HG02852 (cell line): ENCODE results near the gene BOLA1.
"Not testable (repeated sequence)": the region's sequence is repeated elsewhere in the genome, so short reads cannot be mapped to it uniquely, and the experiment has no call there.

Source experiments
- ATAC-seq: cut with Tn5 transposase; IDR thresholded peaks from one replicate; pipeline ENCODE4 v1.9.1; 2021; ENCODE audit warnings: mild to moderate bottlenecking, moderate library complexity; ENCODE audit not compliant: unreplicated experiment

The BOLA1 gene

GRCh38 chr1:149899460-149900284 is at the start of gene BOLA1:
TSS of gene BOLA1 (plus strand) at chr1:149899568. CDS start at chr1:149900060, 492 bp downstream.
- peak; percentile 99 for ATAC-seq

DNA sequence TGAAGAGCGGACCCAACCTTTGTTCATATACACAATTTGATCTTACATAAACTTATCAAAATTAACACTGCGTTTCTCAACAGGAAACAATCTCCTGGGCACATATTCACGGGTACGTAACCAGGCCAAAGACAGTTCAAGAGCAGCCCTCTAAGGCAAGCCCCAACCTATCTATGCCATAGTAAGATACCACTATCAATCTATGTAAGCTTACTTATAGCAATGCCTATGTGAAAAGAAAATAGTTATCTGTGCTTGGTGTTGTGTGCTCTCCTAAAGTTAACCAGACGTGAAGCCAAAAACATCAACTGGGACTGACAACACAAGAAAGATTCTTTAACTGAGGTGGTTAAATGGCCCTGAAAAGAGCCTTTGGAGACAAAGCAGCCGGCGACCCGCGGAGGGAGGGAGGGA is 49.4 kb upstream of the BOLA1 start:
- ATAC-seq, result no peak

GRCh38 chr1:149850732-149851345 is 48.5 kb upstream of the BOLA1 start:
- ATAC-seq, result peak; percentile 58

DNA sequence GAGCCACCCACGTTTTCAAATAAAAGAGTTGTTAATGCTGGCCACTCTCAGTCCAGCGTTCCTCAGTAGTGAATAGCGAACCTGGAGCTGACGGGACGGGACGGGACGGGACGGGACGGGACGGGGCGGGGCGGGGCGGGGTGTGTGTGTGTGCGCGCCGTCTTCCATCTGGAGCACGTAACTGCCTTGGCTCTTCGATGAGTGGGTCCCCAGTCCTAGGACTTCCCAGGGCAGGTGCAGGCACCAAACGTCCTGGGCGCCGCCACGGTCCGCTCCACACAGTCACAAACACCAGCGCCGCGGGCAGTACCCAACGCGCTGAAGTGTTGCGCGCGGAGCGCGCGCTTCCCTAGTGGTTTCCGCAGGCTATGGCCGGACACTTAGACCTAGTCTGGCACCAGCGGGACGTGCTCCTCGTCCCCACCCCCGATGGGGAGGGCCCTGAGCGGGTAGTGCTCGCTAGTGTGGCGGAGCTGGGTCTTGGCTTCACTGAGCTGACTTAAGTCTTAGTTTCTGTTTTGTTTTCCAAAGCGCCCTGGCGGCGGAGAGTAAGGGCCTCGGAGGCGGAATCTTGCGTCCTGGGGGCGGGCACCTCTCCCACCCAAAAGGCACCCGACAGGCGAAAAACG is 47.7 kb upstream of the BOLA1 start:
- peak; percentile 39 for ATAC-seq

- peak; percentile 16 for ATAC-seq
Observed at GRCh38 chr1:149852263-149852662, 47.1 kb upstream of the BOLA1 start.

GRCh38 chr1:149860271-149860670 is 39.1 kb upstream of the BOLA1 start:
- ATAC-seq, result peak; percentile 13

GRCh38 chr1:149860684-149861496 is 38.5 kb upstream of the BOLA1 start:
- ATAC-seq, result peak; percentile 58

DNA sequence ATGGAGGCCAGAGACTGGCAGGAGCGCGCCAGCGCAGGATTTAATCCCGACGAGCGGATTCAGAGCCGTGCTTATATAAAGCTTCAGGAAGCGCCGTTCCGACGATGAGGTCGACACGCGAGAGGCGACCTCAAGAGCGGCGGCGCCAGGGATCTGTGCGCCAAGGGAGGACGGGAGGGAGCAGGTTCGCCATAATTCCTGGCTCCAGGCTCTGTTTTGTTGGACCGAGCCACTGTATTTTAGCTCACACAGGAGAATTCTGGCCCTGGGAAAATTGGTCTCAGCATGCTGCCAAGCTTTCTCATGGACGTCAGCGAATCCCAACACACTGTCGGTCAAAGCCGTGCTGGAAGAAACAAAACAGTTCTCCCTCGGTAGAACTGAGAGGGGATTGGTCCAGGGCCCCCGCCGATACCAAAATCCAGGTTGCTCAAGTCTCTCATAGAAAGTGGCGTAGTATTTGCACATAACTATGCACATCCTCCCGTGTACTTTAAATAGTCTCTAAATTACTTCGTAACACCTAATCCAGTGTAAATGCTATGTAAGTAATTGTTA is 37.8 kb upstream of the BOLA1 start:
- not testable (repeated sequence) for ATAC-seq

- not testable (repeated sequence) for ATAC-seq
Observed at GRCh38 chr1:149866887-149867286, 32.5 kb upstream of the BOLA1 start.

- ATAC-seq, result not testable (repeated sequence)
Observed at GRCh38 chr1:149873060-149873459, 26.3 kb upstream of the BOLA1 start.

DNA sequence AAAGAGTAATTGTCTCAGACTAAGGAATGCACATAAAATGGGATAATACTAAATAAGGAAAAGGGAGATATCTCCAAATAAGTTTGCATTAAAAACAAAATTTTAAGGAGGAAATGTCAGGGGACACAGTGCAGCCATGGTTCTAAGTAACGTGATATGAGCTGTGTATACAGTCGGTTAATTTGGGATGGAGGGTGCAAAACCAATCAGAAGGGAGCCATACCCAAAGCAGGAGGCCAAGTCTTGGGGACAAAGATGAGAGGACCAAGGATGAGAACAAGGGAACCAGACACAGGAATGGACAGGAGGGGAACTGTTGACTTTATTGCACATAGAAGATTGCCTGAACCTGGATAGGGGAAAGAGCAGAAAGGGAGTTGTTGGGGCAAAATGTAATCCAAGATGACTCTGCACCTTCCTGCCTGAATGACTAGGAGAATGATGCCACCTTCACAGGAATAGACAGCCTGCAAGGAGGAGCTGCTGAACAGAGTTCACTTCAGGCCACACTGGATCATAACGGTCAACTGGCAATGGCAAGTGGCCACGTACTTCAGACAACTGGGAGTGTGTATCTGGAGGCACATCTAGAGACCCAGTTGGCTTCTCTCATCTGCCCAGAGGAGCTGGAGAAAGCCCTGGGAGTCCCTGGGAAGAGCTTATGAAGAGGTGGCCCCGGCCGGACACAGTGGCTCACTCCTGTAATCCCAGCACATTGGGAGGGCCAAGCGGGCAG is 22.0 kb upstream of the BOLA1 start:
- ATAC-seq, result no peak

GRCh38 chr1:149879556-149879955 is 19.8 kb upstream of the BOLA1 start:
- ATAC-seq, result no peak

GRCh38 chr1:149881876-149882275 is 17.5 kb upstream of the BOLA1 start:
- ATAC-seq, result no peak

DNA sequence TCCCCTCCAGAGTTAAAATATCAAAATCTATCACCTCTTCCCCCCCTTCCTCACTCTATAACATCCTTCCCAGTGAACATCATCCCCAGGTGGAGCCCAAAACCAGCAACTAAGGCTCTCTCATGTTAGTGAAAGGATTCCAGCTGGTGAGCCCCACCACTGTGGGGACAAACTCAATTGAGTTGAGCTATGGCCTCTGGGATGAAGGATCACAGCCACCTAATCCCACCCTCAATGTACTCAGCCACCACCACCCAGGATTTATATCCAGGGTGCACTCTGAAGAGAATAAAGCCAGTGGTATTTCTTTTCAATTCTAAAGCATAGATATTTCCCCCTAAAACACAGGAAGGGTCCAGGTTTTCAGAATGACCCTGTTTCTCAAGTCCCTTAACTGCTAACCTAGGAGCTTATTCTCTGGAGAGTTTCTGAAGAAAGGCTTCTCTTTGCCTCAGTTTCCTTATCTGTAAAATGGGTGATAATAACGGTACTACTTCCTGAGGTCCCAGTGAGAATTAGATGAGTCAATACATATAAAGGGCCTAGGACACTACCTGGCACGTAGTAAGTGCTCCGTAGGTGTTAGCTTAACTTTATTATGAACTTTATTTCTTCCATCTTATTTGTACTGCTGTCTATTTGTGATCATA is 15.6 kb upstream of the BOLA1 start:
- ATAC-seq, result no peak

DNA sequence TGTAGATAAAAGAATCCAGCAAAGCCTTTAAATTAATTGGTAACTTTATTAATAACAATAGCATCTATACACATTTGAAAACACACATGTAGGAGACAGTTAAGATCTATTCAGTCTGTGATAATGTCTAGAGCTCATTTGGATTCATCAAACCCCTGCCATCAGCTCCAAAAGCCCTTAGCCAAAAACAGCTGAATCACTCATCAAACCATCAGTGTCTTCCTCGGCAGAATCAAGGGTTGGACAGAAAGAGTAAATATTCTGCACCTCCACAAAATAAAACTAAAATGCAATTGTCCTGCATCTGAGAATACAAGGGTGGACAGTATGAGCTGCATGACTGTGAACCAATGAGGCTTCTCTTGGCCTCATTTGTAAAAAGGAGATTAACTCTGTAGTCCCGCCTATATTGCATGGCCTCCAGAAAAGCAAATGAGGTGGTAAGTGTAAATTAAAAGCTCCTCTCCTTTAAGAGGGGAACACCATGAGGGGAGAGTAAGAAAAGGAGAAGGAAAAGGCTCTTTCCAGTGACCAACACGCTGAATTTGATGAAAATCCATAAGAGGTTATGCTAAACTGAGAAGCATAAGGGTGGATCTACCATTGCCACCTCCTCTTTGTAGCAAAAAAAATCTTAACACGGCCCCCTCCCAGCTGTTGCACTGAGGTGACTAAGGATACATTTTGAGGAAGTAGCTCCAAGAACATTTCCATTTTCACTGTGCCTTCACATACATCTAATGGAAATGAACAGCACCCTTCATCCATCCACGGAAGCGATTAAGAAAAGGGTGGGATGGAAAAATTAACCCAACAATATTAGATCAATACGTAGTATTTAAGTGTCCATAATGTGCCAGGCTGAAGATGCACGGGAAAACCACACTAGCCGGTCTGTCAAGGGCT is 14.7 kb upstream of the BOLA1 start:
- no peak for ATAC-seq

GRCh38 chr1:149885339-149886120 is 13.8 kb upstream of the BOLA1 start:
- no peak for ATAC-seq

GRCh38 chr1:149886121-149886395 is 13.3 kb upstream of the BOLA1 start:
- ATAC-seq, result not testable (repeated sequence)
